GM18511 (cell line): Measurements from ENCODE around the gene HIVEP3.

ENCODE experiments used
- ATAC-seq: cut with Tn5 transposase; IDR thresholded peaks from one replicate; pipeline ENCODE4 v1.9.1; 2021; ENCODE audit warnings: mild to moderate bottlenecking, moderate library complexity; ENCODE audit not compliant: unreplicated experiment

Gene HIVEP3

DNA sequence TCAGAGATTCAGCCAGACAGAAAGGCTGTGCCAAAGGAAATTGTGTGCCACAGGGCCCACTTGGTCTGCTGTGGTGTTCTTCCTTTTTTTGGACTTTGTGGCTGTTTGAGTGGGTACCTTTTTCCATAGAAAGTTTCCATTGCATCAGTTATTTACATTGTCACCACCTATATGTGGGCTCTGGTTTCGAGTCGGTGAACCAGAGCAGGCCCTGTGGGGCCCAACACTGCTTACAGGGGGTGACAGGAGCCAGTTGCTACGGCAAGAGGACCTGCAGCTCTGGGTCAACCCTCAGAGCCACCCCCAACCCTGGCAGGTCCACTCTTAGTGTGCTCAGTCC is 277.3 kb downstream of the HIVEP3 start:
- peak; percentile 50 for ATAC-seq

DNA sequence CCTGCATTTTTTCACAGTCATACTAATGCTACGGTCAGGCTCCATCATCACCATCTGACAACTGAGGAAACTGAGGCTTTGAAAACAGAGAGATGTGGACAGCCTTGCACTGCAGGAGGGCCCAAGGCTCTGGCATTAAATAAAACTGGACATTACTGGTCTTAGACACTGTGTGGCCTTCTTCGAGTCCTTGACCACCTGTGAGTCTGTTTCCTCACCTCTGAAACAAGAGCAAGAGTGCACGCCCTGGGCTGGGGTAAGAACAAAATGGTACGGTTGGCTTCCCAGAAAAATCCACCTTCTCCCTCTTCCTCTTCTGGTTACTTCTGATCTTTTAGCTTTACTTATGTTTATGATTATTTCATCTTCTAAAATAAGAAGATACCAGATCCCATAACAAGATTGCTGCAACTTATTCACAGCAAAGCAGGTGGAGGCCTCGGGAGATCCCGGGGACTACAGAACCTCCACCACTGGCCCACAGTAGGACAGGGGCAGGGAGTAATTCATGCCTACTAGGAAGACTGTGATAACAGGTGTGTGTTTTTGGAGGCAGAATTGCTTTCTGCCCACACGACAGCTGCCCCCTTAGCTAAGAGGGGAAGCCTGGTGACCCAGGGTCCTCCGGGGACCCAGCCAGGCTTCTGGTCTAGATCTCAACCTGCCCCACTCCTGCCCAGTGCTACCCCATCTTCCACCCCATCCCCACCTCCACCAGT is 277.8 kb downstream of the HIVEP3 start:
- peak; percentile 4 for ATAC-seq

GRCh38 chr1:41640141-41640751 is 278.5 kb downstream of the HIVEP3 start:
- no peak for ATAC-seq

DNA sequence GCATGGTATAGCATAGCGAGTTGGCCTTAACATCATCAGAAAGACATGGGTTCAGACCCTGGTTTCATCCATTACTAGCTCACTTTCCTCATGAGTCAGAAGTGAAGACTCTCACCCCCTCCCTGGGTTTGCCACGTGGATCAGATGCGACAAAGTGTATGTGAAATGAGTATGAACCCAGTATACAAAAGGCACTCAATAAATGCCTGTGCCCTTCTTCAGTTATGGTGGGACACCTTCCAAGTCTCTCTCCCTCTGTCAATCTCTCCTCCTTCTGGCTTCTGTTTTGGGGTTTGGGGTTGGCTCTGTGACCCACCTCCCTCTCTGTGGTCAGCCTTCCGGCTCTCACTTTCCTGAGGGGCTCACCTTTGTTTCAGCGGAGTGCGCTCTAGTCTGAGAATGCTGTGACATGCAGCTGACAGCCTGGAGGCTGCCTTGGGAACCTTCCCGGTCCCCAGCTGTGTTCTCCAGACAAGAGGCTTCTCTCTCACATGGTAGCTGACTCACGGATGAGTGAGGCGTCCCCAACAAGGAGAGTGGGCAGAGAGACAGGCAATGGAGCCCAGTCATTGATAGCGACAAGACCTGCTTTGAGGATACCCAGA is 279.3 kb downstream of the HIVEP3 start:
- ATAC-seq, result peak; percentile 56

DNA sequence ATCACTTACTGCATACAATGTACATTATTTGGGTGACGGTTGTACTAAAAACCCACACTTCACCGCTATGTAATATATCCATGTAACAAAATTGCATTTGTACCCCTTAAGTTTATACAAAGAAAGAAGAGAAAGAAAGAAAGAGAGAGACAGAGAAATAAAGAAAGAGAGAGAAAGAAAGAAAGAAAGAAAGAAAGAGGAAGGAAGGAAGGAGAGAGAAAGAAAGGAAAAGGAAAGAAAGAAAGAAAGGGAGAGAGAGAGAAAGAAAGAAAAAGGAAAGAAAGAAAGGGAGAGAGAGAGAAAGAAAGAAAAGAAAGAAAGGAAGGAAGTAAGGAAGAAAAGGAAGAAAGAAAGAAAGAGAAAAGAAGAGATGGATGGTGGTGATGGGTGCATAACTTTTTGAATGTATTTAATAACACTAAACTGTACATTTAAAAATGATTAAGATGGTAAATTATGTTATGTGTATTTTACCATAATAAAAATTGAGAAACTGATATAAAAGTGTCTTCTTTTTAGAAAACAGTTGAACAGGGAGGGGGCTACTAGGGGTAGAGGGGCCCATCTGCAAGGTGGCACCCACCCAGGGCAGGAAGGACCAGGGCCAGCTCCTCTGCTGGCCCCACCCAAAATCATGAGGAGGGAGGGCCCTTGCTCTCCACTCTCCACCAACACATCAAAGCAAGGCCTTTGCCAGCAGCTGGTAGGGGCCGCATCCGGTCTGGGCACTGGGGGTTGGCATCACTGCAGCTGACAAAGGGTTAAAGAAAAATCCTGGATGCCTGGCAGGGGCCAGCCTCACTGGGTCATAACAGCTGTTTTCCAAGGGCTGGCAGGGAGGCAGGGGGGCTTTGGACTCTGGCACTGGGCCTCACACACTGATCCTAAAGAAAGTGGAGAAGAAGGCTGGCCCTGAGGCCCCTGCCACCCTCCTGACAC is 280.4 kb downstream of the HIVEP3 start:
- no peak for ATAC-seq

DNA sequence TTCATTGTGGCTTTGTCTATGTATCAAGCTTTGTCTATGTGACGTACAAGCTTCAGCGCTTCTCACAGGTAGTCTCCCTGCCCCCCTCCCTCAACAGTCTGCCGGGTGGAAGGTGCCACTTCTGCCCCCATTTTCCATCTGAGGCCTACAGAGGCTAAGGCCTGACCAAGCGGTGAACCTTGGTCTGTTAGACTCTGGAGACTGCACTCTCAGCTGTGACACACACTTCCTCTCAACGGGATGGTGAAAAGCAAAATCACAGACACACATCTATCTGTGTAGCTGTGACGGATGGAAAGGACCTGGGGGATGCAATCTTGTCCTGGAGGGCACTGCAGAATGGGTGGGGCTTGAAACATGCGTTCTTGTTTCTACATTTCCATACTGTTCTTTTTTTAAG is 281.4 kb downstream of the HIVEP3 start:
- ATAC-seq, result no peak

- no peak for ATAC-seq
Measured at GRCh38 chr1:41633764-41634163, 285.0 kb downstream of the HIVEP3 start.

DNA sequence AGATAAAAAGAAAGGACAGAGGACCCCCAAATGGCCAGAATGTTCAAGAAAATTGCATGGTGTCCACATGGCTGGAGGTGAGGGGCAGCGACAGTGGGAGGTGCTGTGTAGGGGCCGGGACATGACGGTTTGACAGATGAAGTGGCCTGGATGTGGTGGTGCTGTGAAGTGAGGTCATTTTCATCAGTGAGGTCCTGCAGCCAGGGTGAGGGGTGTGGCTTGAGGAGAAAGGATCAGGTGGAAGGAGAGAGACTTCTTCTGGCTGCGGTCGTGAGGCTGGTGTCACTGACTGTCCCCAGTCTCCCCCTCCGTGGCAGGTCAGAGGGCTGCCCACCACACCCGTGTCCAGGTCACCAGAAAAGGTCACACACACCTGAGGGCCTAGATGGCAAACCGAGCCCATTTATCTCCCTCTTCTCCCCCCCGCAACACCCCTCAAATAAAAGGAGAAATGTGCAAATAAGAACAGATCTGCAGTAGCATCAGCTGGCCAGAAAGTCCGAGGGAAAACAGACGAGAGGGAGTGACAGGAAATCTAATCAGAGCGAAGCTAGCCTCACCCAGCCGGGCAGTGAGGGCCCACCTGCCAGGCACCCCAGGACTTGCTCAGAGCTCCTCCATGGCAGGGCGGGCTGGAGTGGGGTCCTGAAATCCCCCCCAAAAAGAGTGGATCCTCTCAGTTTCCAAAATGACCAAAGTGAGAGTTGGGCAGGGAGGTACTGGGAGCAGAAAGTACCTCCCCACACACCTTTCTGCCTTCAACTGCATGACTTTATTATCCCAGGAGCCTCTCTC is 285.7 kb downstream of the HIVEP3 start:
- ATAC-seq, result no peak

DNA sequence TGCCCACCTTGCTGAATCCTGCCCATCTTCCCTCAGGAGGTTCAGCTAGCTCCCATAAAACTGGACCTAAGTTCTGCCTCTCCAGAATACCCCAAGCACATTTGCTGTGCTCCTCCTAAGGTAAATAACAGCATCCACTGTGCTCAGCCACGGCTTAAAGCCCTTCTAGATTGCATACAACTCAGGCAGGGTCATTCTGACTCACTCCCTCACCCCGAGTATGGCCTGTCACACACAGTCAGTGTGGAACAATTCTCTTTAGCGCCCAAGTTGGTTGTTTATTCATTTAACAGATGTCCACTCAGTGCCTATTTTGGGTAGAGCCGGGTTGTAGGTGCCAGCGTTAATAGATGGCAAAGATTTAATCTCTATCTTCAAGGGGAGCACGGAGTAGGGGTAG is 286.8 kb downstream of the HIVEP3 start:
- ATAC-seq, result no peak

DNA sequence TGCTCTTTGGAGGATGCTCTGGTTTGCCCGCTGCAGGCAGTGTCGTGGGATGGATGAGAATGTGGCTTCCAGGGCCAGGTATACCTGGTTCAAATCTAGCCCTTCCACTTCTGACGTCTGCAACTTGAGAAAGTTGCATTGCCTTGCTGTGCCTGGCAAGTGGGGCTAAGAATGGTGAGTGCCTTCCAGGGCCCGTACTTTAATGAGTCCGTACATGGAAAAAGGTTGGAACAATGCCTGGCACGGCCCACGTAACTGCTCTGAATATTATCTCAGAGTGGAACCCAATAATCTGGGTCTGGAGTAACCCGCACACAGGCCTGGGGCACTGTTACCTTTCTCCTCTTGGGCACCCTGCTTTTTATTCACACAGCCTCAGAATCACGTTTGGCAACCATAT is 287.6 kb downstream of the HIVEP3 start:
- no peak for ATAC-seq

DNA sequence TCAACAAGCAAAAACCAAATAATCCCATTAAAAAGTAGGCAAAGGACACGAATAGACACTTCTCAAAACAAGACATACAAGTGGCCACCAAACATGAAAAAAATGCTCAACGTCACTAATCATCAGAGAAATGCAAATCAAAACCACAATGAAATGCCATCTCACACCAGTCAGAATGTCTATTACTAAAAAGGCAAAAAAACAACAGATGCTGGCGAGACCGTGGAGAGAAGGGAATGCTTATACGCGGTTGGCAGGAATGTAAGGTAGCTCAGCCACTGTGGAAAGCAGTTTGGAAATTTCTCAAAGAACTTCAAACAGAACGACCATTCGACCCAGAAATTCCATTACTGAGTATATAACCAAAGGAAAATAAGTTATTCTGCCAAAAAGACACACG is 289.2 kb downstream of the HIVEP3 start:
- no peak for ATAC-seq

DNA sequence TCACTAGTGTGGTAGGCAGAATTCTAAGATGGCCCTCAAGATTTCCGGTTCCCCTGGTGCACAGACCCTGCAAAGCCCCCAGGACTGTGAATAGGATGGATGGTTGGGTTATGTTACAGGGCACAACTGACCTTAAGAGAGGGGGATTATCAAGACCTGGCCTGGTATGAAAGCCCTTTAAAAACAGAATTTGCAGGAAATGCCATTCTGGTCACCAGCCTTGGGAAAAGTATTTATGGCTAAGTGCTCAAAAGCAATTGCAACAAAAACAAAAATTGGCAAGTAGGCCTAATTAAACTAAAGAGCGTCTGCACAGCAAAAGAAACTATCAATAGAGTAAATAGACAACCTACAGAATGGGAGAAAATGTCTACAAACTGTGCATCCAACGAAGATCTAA is 289.6 kb downstream of the HIVEP3 start:
- no peak for ATAC-seq

DNA sequence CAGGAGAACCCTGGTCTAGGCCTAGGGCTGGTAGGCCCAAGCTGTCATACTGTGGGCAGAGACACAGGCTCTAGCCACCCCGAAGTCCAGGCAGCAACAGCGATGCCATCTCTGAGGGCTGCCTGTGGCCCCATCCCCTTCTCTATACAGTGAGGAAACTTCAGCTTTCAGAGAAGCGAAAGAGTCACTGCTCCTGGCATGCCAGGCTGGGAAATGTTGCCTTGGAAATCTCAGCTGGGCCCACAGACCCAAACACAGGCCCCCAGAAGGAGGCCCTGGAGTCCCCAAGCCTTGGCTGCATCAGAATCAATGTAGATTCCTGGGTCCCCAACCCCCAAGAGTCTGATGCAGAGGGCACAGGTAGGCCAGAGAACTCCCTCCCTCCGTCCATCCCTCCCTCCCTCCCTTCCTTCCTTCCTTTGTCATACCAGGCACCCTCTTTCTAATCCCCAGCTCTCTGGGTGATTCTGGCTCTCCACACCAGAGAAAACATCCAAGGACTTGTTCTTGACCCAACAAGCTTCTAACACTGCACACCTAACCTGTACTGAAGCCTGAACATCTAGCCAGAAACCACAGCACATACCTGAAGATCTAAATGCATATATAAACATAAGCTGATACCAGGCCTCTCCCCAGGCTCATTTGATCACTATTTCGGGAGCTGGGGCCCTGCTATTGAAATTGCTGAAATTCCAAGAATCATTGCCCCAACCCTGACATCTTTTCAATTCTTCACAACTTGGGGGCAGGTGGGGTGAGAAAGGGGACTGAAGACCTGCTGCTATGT is 291.0 kb downstream of the HIVEP3 start:
- no peak for ATAC-seq

DNA sequence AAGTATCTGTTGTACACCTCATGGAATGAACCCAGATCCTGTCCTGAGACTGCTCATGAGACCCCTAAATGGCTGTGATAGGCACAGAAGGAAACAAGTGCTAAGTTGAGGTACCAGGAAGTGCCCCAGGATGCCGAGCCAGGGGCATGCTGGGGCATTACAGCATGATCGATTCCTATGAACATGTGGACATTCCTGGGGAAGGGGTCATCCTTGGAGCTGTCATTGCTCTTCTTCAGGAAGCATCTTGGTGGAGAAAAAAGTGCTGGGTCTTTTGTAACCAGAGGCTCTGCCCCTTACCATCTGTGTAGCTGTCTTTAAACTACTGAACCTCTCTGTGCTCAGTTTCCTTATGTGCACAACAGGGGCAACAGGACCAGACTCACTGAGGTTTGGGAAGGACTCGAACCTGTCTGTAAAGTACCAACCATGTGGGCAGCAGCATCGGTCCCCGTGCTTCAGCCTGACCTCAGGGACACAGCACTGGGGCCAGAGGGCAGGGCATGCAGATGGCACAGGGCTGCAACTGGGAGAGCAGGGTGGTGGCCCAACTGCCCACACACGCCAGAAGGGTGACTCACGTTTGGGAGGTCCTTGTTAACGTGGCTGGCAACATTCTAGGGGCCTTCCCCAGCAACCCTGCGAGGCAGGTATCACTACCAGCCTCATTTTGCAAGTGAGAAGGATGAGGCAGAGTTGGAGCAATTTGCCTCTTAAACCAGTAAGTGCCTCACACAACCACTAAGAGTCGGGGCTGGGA is 291.9 kb downstream of the HIVEP3 start:
- ATAC-seq, result no peak

DNA sequence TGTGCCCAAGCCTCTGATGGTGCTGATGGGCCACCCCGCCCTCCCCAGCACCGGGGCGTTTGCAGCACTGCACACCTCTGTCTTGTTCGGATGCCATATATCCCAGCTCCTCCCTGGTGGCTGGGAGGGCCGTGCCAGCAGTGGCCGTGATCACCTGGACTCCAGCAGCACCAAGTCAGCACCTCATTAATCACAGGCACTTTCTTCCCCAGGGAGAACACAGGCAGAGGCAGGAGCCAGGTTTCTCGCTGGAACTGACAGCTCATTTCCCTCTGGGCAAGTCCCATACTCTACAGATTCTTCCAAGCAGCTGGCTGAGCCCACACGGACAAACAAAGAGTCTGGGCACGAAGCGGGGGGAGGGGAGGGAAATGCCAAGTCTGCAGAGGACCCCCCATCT is 292.6 kb downstream of the HIVEP3 start:
- no peak for ATAC-seq

GRCh38 chr1:41623736-41624135 is 295.0 kb downstream of the HIVEP3 start:
- peak; percentile 22 for ATAC-seq

DNA sequence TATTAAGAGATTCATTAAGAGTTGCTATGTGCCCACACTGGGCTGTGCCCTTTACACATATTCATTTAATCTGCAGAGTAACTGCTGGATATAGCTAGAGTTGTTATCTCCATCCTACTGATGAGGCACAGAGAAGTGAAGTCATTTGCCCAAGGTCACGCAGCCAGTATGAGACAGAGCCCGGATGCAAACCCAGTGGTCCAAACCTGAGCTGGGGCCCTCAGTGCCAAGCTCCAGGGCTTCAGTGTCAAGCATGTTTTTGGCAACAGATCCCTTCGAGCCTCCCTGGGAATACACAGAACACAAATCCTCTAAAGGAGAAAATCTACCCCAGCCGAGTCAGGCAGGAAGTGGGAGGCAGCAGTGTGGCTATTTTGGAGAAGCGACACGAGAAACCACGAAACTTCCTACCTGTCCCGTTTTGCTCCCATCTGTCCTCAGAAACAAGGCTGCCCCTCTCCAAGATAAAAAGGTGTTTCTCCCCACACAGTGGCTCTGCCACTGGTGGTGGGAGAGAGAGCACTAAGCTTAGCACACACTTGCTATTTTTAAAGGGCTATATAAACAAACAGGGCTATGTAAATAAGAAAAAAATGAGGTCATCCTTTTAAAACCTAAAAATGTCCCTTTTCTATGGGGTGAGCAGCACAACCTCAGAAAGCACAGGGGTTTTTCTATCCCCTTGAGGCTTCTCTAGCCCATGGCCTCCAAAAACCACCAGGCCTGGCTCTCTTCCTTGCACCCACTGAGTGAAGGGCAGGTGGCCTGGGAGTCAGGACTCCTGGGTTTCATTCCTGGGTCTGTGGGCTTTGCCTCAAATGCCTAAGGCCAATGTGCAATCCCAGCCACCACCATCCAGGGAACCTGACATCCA is 295.6 kb downstream of the HIVEP3 start:
- peak; percentile 89 for ATAC-seq

GRCh38 chr1:41622402-41622801 is 296.3 kb downstream of the HIVEP3 start:
- no peak for ATAC-seq
